Endothelial cell of umbilical vein (primary cell): ENCODE data around the gene CYFIP2. TPM values are rescaled to one million over a fixed set of nuclear protein-coding genes. Genes with fewer than 3 reads are reported as not detected.

Experiments
- BruUV-seq: library from RNA; stranded (reverse); fragments of 400-500 nt; replicated peaks from 2 replicates; lab custom pipeline; 2021; lab: Mats Ljungman, UMichigan
- CTCF ChIA-PET: fragments of 300-600, 350-600 bp; sonication (Branson Sonifier 250); formaldehyde crosslinking; loops from one replicate; lab custom pipeline; 2021; ENCODE audit warnings: antibody characterized with exemption, inconsistent platforms; lab: Charles Lee
- POLR2A ChIA-PET: fragments of 300-600, 350-600 bp; sonication (Branson Sonifier 250); formaldehyde crosslinking; loops from one replicate; lab custom pipeline; 2021; ENCODE audit warnings: antibody characterized with exemption, inconsistent platforms; lab: Charles Lee
- DNase-seq: peaks from one replicate; pipeline ENCODE4 v3.0.0-alpha.2; 2011; ENCODE audit warnings: low read depth, low spot score
- FAIRE-seq: peaks from 2 replicates; lab custom pipeline; 2011; peaks lifted over from hg19 to GRCh38; lab: Jason Lieb, UNC
- H2AFZ ChIP-seq: 2 replicates; pipeline ENCODE4 v1.6.0; 2012; ENCODE audit warnings: low read depth, low read length, control low read depth, inconsistent platforms
- H3K27ac ChIP-seq: 2 replicates; pipeline ENCODE4 v1.5.1; 2011; ENCODE audit warnings: low read depth, mild to moderate bottlenecking, control low read depth, low read length, moderate library complexity; ENCODE audit not compliant: insufficient read depth
- H3K27me3 ChIP-seq, 2 experiments: 2 replicates each; pipeline versions ENCODE4 v1.6.0 to v1.6.1; 2011; ENCODE audit warnings: low read length in 2 of 2, mixed read lengths in 1 of 2; ENCODE audit not compliant: control insufficient read depth in 2 of 2, insufficient read depth in 2 of 2
- H3K36me3 ChIP-seq, 2 experiments: 2 replicates in 1 of 2; 3 replicates in 1 of 2; pipeline ENCODE4 v1.5.1; 2011; ENCODE audit warnings: low read length in 2 of 2, mild to moderate bottlenecking in 1 of 2, moderate library complexity in 1 of 2; ENCODE audit not compliant: control insufficient read depth in 2 of 2, insufficient read depth in 2 of 2; ENCODE audit errors: extremely low read depth in 1 of 2
- H3K4me1 ChIP-seq: 3 replicates; pipeline ENCODE4 v1.5.1; 2011; ENCODE audit warnings: mild to moderate bottlenecking, low read length; ENCODE audit not compliant: control insufficient read depth, insufficient read depth; ENCODE audit errors: extremely low read depth
- H3K4me2 ChIP-seq: 2 replicates; pipeline ENCODE4 v1.6.1; 2011; ENCODE audit warnings: low read length, control low read depth, mixed read lengths; ENCODE audit not compliant: insufficient read depth
- H3K4me3 ChIP-seq, 3 experiments: fragments of 200-600 bp in 1 of 3; sonication (generic), shearing (Covaris generic) in 1 of 3; replicated peaks in 1 of 3; 2 replicates each; pipeline ENCODE4 v1.5.1; 2011 to 2016; ENCODE audit warnings: control low read depth in 3 of 3, low read length in 3 of 3, mild to moderate bottlenecking in 2 of 3, inconsistent platforms in 1 of 3, low read depth in 1 of 3, moderate library complexity in 1 of 3; ENCODE audit not compliant: insufficient read depth in 1 of 3
- H3K79me2 ChIP-seq: 2 replicates; pipeline ENCODE4 v1.6.0; 2012; ENCODE audit warnings: low read length, inconsistent platforms; ENCODE audit not compliant: control insufficient read depth, insufficient read depth
- H3K9ac ChIP-seq: replicated peaks from 2 replicates; pipeline ENCODE3; 2011; ENCODE audit warnings: low read length, control low read depth; ENCODE audit not compliant: insufficient read depth; ENCODE audit errors: extremely low read depth
- H3K9me1 ChIP-seq: replicated peaks from 3 replicates; pipeline ENCODE4 v1.6.0; 2011; ENCODE audit warnings: mild to moderate bottlenecking, low read length; ENCODE audit not compliant: control insufficient read depth, insufficient read depth; ENCODE audit errors: extremely low read depth
- H3K9me3 ChIP-seq: replicated peaks from 2 replicates; pipeline ENCODE4 v1.5.1; 2012; ENCODE audit warnings: low read length, inconsistent platforms; ENCODE audit not compliant: control insufficient read depth, insufficient read depth
- H4K20me1 ChIP-seq: replicated peaks from 2 replicates; pipeline ENCODE3; 2011; ENCODE audit warnings: mild to moderate bottlenecking, low read length; ENCODE audit not compliant: control insufficient read depth, insufficient read depth; ENCODE audit errors: extremely low read depth
- EZH2 ChIP-seq: IDR thresholded peaks from 2 replicates; pipeline ENCODE4 v1.6.1; 2012; ENCODE audit warnings: borderline replicate concordance, low read depth, mild to moderate bottlenecking, moderate library complexity, low read length, inconsistent platforms; ENCODE audit not compliant: severe bottlenecking
- FOS ChIP-seq: IDR thresholded peaks from 2 replicates; pipeline ENCODE4 v1.6.1; 2011; ENCODE audit warnings: mild to moderate bottlenecking, low read length, moderate library complexity, borderline replicate concordance; ENCODE audit not compliant: insufficient read depth
- GATA2 ChIP-seq: IDR thresholded peaks from 2 replicates; pipeline ENCODE4 v1.7.0; 2011; ENCODE audit warnings: low read depth, mild to moderate bottlenecking, moderate library complexity, mixed read lengths, low read length; ENCODE audit not compliant: insufficient read length, insufficient read depth
- JUN ChIP-seq: IDR thresholded peaks from 2 replicates; pipeline ENCODE4 v1.6.1; 2011; ENCODE audit warnings: borderline replicate concordance, low read depth; ENCODE audit not compliant: insufficient read length, insufficient read depth
- MYC ChIP-seq: IDR thresholded peaks from one replicate; pipeline ENCODE4 v1.6.1; 2011; ENCODE audit warnings: mild to moderate bottlenecking, low read depth, low read length
- POLR2A ChIP-seq: IDR thresholded peaks from 2 replicates; pipeline ENCODE4 v1.6.1; 2012; ENCODE audit warnings: low read depth, mild to moderate bottlenecking, control low read depth, low read length
- POLR2AphosphoS5 ChIP-seq: IDR thresholded peaks from 2 replicates; pipeline ENCODE4 v1.6.1; 2012; ENCODE audit warnings: low read depth, mild to moderate bottlenecking, control low read depth, low read length, moderate library complexity; ENCODE audit not compliant: insufficient read depth
- dilution Hi-C: fragments of 300-500 bp; cut with MboI; formaldehyde crosslinking; loops from one replicate; pipeline ENCODE4 v1.15.0; 2019; ENCODE audit warnings: low sequenced_read_pairs; ENCODE audit not compliant: extremely low pct_ligation_motif_present
- intact Hi-C: fragments of 100-400 bp; cut with micrococcal nuclease; formaldehyde crosslinking; loops from one replicate; pipeline ENCODE4 v1.10.0; 2022
- polyA plus RNA-seq, 4 experiments: library from polyadenylated mRNA; depleted of rRNA in 3 of 4; stranded (reverse) in 3 of 4; unstranded in 1 of 4; fragments of >200 nt; gene quantifications; 2 replicates each; pipeline versions ENCODE4 v1.2.1 to v1.2.3, GENCODE V29; 2011 to 2012; ENCODE audit warnings: missing spikeins in 1 of 4
- total RNA-seq: library from RNA; stranded (reverse); gene quantifications from 2 replicates; pipeline ENCODE4 v1.2.3, GENCODE V29; 2021
- TF ChIP-seq, protein P1 (sequence below): IDR thresholded peaks from 2 replicates; pipeline ENCODE4 v1.6.1; 2011; ENCODE audit not compliant: insufficient read depth, insufficient read length
- TF ChIP-seq, protein P2 (sequence below), 2 donors: IDR thresholded peaks; 1 replicate in 1 of 2; 2 replicates in 1 of 2; pipeline ENCODE4 v1.5.1; 2011; ENCODE audit warnings: low read length in 2 of 2, mild to moderate bottlenecking in 2 of 2, moderate library complexity in 2 of 2, control low read depth in 1 of 2, inconsistent platforms in 1 of 2, low read depth in 1 of 2; ENCODE audit not compliant: insufficient read depth in 1 of 2; ENCODE audit errors: extremely low read depth in 1 of 2

Gene CYFIP2
- total and polyA plus RNA-seq, 2 donors (not counting 3 experiments of a cell fraction or from before 2014, with no cell fraction given), result 9.2 to 22.4 TPM

DNA sequence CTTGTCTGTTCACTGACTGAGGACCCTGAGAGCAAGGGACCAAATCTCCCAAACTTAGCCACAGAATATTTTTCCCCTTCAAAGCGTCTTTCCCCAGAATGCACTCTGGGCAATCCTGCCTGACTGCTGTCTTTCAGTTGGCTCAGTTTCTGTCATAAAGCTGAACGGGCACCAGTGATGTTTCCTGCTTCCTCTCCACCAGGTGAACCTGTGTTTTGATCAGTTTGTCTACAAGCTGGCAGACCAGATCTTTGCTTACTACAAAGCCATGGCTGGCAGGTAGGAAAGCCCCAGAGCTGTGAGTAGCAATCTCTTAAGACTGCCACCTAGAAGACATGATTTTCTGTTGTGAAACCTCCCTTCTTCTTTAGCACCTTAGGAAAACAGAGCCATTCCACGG, 61.8 kb downstream of the CYFIP2 start:
- Histone ChIP-seq H3K4me1 (no peaks in the 10 kb centered on the region), H2AFZ (no peak overlapping the region), H3K9me3 (no peaks in the 10 kb centered on the region), H3K9ac (no peak overlapping the region), H3K4me2 (no peak overlapping the region), H3K79me2 (no peaks in the 10 kb centered on the region), H3K9me1 (no peaks in the 10 kb centered on the region), H3K4me3 (no peak overlapping the region), H3K36me3 (no peaks in the 10 kb centered on the region), H3K27me3 (no peaks in the 10 kb centered on the region), H4K20me1 (no peaks in the 10 kb centered on the region), H3K27ac (no peak overlapping the region)
- DNase-seq (no peak), FAIRE-seq (no peak)
- ChIA-PET CTCF (interaction anchor here (0.5 to 6.1 kb wide), 32 partner anchors 9 to 1779 kb away, joined by 3 to 110 read pairs (median 5); partner anchors contain the start of genes LSM11 and THG1L), POLR2A (interaction anchor here (1.0 kb wide), 1 partner anchor 23 kb away, joined by 3 read pairs; no protein-coding TSS in a partner anchor)
- no TSS peak for BruUV-seq
- intact Hi-C loops, result loop anchor here (1.0 kb wide), 5 partner anchors 40 to 416 kb away; partner anchors contain the start of gene LSM11
- dilution Hi-C loops, result loop anchor here (25.0 kb wide), 1 partner anchor 160 kb away; no protein-coding TSS in a partner anchor
- TF ChIP-seq JUN (no peak), GATA2 (no peak), POLR2AphosphoS5 (no peak), EZH2 (no peak), POLR2A (no peak), FOS (no peak), MYC (no peak)
- TF ChIP-seq, protein P1, sequence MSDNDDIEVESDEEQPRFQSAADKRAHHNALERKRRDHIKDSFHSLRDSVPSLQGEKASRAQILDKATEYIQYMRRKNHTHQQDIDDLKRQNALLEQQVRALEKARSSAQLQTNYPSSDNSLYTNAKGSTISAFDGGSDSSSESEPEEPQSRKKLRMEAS, result no peak
- TF ChIP-seq, protein P2, sequence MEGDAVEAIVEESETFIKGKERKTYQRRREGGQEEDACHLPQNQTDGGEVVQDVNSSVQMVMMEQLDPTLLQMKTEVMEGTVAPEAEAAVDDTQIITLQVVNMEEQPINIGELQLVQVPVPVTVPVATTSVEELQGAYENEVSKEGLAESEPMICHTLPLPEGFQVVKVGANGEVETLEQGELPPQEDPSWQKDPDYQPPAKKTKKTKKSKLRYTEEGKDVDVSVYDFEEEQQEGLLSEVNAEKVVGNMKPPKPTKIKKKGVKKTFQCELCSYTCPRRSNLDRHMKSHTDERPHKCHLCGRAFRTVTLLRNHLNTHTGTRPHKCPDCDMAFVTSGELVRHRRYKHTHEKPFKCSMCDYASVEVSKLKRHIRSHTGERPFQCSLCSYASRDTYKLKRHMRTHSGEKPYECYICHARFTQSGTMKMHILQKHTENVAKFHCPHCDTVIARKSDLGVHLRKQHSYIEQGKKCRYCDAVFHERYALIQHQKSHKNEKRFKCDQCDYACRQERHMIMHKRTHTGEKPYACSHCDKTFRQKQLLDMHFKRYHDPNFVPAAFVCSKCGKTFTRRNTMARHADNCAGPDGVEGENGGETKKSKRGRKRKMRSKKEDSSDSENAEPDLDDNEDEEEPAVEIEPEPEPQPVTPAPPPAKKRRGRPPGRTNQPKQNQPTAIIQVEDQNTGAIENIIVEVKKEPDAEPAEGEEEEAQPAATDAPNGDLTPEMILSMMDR (IDR thresholded peaks at IDR 0.05; ENCODE audit: extremely low read depth in 1 of 2, insufficient read depth in 1 of 2, low read depth in 1 of 2, low read length in 2 of 2), result no peak
